NCI-H1694 (cell line): Measurements from ENCODE around the gene FASLG.
"Not testable (repeated sequence)": the region's sequence is repeated elsewhere in the genome, so short reads cannot be mapped to it uniquely, and the experiment has no call there.

ENCODE experiments used
- DNase-seq: peaks from one replicate; lab custom pipeline; 2025; lab: John Stamatoyannopoulos, UW

Gene FASLG

DNA sequence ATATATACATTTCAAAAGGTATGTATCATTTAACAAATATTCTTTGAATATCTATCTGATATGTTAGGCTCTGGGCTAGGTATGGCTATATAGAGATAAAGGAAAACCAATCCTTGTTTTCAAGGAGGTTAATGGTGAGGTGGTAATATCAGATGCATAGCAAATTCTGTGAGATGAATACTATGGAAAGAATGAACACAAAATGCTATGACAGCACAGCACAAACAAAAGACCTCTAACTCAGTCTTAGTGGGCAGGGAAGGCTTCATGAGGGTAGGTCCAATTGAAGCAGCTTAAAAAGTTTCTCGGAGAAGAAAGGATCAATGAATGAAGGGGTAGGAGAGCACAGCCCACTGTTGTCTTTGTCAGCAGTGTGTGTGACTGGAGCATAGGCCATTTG lies 27.2 kb downstream of the FASLG start:
- no peak for DNase-seq

DNA sequence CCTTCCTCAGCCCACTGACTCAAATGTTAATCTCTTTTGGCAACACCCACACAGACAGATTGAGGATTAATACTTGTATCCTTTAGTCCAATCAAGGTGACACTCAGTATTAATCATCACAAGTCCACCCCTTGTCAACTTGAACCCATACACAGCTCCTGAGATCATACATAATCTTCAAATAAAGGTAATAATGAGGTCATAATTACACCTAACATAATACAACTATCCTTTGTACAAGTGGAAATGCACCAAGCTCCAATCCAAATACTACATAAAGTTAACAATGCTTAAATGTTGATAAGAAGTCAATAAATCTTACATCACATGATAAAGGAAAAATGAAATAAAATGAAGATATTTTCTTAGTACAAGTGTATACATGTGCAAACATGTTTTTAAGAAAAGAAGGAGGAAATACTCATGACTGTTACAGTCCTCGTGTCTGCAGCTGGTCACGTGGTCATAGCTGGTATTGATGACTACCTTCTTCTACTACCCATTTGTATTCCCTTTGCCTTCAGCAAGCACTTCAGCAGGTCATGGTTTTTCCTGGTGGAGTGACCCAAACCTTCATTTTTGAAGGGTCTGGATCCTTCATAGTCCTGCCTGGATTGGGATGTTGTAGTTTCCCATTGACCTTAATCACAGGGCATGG lies 29.7 kb downstream of the FASLG start:
- not testable (repeated sequence) for DNase-seq

DNA sequence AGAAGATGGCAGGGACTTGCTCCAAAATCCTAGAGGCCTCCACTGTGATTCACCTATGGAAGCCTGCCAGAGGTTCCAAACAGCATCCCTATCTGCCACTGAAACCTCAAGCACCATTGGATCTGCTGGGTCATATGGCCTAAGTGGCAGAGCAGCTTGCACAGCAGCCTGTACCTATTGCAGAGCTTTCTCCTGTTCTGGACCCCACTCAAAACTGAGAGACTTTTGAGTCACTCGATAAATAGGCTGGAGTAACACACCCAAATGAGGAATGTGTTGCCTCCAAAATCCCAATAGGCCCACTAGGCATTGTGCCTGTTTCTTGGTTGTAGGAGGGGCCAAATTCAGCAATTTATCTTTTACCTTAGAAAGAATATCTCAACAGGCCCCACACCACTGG lies 32.0 kb downstream of the FASLG start:
- DNase-seq = not testable (repeated sequence)

- no peak for DNase-seq
Measured at GRCh38 chr1:172697534-172698002, 38.7 kb downstream of the FASLG start.

GRCh38 chr1:172698224-172698623 lies 39.3 kb downstream of the FASLG start:
- no peak for DNase-seq

- DNase-seq = no peak
Measured at GRCh38 chr1:172699111-172699510, 40.2 kb downstream of the FASLG start.

DNA sequence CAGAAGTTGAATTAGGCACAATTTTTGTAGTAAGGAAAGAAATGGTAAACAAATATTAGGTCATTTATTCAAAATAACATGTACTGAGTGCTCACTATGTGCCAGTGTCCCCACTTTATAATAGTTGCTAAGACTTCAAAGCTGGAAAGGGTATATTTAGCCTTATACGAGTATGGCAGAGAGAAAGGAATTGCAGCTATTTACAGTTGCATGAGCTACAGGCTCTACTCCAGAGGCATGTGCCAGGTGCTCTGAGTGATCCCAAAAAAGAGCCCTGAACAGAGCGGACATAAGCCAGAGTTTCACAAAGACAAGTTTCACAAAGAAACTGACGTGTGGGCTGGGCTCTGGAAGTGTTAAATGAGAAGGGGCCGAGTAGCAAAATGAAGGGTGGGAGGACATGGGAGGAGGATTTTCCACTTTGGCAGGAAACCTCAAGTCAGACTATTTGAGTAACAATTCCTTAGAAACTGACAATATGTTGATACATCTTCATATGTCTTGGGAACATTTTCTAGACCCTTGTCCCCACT lies 40.9 kb downstream of the FASLG start:
- DNase-seq = no peak

DNA sequence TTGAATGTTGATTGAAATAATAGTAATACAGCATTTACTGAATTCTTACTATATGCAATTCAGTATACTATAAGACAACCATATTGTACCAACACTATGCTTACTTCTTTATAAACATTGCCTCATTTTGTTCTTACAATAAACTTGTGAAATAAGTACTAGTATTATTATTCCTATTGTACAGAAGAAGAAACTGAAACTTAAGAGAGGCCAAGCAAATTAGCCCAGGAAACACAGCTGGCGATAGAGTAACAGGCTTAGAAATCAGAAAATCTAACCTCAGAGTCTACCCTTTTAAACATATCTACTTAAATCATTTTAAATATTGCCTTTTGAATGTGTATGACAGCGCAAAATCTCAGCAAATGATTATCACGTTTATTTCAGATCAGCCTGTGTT lies 41.7 kb downstream of the FASLG start:
- DNase-seq = no peak

GRCh38 chr1:172704001-172704400 lies 45.1 kb downstream of the FASLG start:
- no peak for DNase-seq

GRCh38 chr1:172704420-172705210 lies 45.7 kb downstream of the FASLG start:
- DNase-seq = no peak

DNA sequence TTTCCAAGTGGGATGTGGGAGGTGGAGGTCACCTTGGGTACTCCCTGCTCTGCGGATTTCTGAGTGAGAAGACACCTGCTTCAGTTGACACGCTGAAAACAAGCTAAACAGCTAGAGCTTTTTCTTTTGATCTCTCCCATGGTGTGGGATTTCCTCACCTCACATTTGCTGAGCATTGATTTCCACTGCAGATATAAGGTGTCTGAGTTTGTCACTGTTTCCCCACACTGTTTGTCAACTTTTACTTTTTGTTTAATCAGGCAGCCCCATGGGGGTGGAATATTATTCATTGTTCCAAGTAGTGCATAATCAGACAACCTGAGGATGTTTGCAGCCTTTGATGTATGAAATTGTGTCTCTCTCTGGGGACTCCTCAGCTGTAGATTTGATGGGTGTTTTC lies 49.5 kb downstream of the FASLG start:
- no peak for DNase-seq

GRCh38 chr1:172711558-172711957 lies 52.7 kb downstream of the FASLG start:
- no peak for DNase-seq

- no peak for DNase-seq
Measured at GRCh38 chr1:172713466-172713865, 54.6 kb downstream of the FASLG start.
